HG03439 (cell line): Measurements from ENCODE around the gene CERK.

Experiments used
- ATAC-seq: cut with Tn5 transposase; IDR thresholded peaks from one replicate; pipeline ENCODE4 v1.9.1; 2021; ENCODE audit warnings: mild to moderate bottlenecking, moderate library complexity; ENCODE audit not compliant: unreplicated experiment

CERK gene

GRCh38 chr22:46766611-46767010 is 28.6 kb upstream of the CERK start:
- no peak for ATAC-seq

DNA sequence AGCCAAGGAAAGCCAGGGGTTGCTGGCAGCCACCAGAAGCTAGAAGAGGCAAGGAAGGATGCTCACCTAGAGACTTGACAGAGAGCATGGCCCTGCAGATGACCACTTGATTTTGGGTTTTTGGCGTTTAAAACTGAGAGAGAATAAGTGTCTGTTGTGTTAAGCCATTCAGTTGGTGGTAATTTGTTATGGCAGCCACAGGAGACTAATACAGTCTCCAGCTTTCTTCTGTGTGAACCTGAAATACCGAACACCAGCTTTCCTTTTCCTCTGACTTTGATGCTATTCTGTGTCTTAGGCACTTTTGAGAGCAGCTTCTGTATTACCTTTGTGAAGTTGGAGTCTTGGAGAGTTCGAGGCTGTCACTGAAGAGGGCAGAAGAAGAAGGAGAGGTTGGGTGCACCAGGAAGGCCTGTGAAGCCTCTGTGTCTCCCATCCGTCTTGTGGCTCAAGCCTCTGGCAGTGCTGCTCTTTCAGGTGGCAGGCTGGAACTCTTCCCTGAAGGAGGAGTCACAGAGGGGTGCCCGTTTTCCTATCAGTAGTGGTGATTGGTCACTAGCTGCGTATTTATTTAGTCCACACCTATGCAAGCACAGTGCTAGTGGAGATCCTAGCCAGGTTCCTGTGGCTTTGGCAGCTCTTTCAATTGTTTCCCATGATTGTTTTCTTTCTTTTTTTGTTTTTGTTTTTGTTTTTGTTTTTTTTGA is 26.9 kb upstream of the CERK start:
- no peak for ATAC-seq

GRCh38 chr22:46764140-46764680 is 26.2 kb upstream of the CERK start:
- ATAC-seq, result no peak

GRCh38 chr22:46763051-46763705 is 25.1 kb upstream of the CERK start:
- ATAC-seq, result no peak

DNA sequence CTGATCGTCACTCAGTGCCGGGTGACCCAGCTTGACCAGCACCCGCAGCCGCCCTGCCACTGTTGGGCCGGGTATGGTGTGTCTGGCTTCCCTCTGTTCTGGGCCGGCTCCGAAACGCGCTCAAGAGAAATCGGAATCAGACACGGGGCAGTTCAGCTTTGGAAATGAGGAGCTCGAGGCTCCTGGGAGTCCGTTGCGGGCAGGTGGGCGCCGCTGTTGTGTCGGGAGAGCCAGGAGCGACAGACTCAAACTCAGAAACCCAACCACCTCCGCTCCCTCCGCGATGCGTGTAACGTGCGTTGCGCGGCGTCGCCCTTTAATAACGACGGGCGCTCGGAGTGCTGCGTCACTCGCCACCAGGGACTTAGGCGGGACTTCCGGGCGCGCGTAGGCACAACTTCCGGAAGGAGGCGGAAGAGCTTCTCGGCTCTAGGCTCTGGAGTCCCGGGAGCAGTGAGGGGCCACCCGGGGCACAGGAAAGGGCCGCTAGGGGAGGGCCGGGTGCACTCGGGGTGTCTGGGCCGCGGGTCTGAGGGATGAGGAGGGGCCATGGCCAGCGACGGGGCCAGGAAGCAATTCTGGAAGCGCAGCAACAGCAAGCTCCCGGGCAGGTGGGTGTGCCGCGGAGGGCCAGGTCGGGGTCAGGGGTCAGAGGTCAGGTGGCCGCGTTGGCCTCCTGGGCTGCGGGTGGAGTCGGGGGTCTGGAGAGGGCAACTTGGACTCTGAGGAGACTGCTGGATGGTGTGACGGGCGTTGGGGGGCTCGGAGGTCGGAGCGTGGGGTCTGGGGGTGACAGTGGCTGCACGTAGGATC is 24.4 kb upstream of the CERK start, which contains the start of gene TBC1D22A:
Gene TBC1D22A (plus strand): TSS at position 413 of the 813 bp plus-strand sequence. CDS start 137 bp downstream, at position 550.
- peak; percentile 76 for ATAC-seq

DNA sequence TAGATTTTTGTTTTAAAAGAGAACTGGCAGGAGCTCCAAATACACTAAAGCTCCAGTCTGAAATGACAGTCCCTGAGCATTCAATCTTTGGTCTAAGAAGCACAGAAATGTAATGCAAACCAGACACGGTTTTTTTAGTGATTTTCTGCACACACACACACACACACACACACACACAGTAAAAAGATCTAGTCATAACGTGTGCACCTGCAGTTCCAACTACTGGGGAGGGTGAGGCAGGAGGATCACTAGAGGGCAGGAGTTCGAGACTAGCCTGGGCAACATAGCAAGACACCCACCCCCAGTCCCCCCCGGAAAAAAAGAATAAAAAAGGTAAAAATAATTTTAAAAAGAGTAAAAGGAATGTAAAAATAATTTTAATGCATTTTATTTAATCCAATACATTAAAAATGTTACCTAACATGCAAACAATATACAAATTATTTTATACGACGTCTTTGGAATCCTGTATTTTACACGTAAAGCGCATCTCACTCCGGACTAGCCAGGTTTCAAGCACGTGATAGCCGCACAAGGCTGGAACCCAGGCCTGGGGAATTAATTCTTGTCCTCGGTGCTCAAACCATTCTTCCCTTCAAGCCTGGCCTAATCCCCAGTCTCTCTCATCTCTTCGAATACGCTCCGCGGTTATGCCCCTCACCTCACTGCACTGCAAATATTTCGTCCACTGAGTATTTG is 23.6 kb upstream of the CERK start:
- no peak for ATAC-seq

GRCh38 chr22:46761017-46761416 is 23.0 kb upstream of the CERK start:
- no peak for ATAC-seq

DNA sequence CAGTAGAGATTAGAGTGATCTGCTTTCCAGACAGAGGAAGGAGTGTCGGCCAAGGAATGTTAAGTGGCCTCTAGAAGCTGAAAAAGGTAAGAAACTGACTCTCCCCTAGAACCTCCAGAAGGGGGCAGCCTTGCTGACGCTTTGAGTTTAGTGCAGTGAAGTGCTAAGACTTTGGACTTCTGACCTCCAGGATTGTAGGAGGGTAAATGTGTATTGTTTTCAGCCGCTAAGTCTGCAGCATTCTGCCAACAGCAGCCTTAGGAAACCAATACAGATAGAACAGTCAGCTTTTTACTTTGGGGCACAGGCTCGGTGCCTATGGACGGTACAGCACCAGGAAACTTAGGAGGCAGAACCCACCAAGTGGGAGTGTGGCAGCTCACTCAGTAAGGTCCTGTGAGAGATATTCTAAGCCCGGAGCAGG is 20.8 kb upstream of the CERK start:
- no peak for ATAC-seq

GRCh38 chr22:46758121-46758520 is 20.1 kb upstream of the CERK start:
- ATAC-seq, result no peak

- ATAC-seq, result no peak
Measured at GRCh38 chr22:46757104-46757503, 19.1 kb upstream of the CERK start.

DNA sequence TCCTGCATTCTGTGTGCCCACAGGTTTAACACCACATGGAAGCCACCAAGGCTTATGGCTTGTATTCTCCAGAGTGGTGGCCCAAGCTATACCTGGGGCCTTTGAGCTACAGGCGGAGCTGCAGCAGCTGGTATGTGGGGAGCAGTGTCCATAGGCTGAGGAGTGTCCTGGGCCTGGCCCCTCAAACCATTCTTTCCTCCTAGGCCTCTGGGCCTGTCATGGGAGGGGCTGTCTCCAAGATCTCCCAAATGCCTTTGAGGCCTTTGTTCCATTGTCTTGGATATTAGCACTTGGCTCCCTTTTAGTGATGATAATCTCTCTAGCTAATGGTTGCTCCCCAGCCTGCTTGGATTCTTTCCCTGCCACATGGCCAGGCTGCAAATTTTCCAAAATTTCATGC is 18.0 kb upstream of the CERK start:
- no peak for ATAC-seq

DNA sequence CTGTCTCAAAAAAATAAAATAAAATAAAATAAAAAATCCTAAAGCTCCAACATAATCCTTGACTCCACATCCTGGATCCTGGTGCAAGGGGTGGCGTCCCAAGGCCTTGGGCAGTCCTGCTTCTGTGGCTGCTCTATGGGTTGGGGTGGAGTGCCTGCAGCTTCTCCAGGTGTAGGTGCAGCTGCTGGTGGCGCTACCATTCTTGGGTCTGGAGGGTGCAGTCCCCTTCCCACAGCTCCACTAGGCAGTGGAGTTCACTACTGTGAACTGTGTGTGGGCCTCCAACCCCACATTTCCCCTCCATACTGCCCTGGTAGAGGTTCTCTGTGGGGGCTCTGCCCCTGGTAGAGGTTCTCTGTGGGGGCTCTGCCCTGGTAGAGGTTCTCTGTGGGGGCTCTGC is 17.5 kb upstream of the CERK start:
- ATAC-seq, result no peak

DNA sequence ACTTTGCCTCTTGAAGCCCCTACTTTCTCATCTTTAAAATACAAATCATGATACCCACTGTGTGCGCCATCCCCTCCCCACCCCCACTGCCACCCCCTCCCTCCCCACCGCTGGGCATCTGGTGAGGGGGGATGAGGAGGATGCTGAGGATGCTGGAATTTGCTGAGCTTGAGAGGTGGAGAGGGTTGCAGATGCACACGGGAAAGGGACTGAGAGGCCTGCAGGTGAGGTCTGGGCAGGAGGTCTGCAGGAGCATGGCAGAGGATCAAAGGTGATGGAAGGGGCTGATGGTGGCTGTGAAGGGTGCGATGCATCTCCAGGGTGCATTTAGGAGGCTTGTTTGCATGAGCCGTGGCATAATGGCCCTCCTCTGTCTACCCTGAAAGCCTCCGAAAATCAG is 16.8 kb upstream of the CERK start:
- no peak for ATAC-seq

GRCh38 chr22:46754110-46754799 is 16.2 kb upstream of the CERK start:
- no peak for ATAC-seq

GRCh38 chr22:46753761-46754109 is 15.7 kb upstream of the CERK start:
- ATAC-seq, result no peak

- ATAC-seq, result no peak
Measured at GRCh38 chr22:46753360-46753759, 15.3 kb upstream of the CERK start.

GRCh38 chr22:46752988-46753310 is 14.9 kb upstream of the CERK start:
- no peak for ATAC-seq

- ATAC-seq, result no peak
Measured at GRCh38 chr22:46752286-46752987, 14.4 kb upstream of the CERK start.

- no peak for ATAC-seq
Measured at GRCh38 chr22:46750863-46751443, 12.9 kb upstream of the CERK start.

- ATAC-seq, result no peak
Measured at GRCh38 chr22:46750530-46750800, 12.4 kb upstream of the CERK start.
